HG03354 (cell line): ENCODE results near the gene DMD.
"Not testable (repeated sequence)": the region's sequence is repeated elsewhere in the genome, so short reads cannot be mapped to it uniquely, and the experiment has no call there.

Experiments
- ATAC-seq: cut with Tn5 transposase; IDR thresholded peaks from one replicate; pipeline ENCODE4 v1.9.1; 2021; ENCODE audit warnings: mild to moderate bottlenecking; ENCODE audit not compliant: unreplicated experiment, poor library complexity, severe bottlenecking

Gene DMD

DNA sequence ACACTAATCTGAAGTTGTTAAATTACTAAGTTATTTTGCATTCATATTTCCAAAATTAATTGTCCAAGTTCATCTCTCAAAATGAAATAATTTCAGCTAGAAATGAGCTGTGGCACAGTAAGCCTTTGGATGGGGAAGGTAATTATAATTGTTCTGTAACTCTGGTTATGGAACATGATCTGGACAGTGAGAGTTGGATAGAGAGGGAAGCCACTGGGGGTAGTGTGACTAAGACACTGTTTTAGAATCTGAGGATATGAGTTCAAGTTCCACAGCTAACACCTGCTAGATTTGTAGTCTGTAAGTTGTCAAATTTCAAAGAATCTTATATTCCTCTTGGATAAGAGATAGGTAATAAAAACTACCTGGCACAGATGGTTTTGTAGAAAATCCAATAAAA, 49.5 kb downstream of the DMD start:
- no peak for ATAC-seq

DNA sequence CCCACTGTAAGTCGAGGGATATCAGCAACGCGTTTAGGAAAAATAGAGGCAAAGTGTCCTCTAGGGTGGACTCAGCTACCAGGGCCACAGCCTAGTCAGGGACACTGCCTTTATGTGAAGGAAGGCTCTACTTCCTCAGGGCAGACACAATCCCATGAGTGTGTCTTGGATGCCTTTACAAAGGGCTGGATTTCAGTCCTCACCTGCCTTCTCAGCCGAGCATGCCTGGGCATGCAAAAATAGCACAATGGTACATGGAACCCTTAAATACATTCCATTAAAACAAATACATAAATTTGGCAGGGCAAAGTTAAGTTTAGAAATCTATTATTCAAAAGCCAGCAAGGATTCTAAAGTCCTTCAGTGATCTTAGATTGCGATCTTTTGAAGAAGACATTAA, 51.1 kb downstream of the DMD start:
- no peak for ATAC-seq

DNA sequence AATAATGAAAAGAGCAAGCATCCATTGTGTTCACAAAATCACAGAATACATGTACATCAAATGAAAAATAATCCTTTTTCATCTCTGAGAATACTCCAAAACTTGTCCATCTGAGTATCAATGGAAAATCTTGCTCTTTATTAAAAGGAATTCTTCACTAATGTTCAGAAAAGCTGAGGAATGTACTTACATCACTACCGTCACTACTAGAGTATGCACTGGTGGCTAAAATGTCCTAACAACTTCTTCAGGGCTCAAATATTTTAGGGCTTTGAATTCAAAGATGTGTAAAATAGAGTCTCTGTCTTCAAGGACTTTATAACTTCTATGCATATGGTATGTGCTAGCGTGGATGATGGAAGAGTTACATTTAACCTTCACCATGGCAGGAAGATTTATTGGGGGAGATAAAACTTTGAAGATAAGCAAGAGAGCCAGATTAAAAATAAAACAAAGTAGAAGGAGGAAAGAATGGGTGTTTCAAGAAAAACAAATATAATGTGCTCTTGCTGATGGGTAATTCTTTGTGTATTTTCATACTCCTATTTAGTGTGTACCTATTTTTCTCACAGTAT, 55.1 kb downstream of the DMD start:
- no peak for ATAC-seq

DNA sequence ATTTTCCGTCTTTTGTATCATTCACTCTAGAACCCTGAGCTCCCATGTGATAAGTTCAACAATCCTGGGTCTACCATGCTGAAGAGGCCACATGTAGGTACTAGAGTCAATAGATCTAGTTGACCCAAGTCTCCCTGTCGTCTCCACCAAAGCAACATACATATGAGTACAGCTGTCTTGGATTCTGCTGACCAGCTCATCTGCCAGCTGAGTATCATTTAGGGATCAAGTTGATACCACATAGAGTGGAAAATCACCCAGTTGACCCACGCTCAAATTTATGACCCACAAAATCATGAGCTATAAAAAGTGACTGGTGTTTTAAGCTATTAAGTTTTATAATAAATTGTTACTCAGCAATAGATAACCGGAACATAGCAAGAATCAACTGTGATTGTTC, 61.8 kb downstream of the DMD start:
- no peak for ATAC-seq

DNA sequence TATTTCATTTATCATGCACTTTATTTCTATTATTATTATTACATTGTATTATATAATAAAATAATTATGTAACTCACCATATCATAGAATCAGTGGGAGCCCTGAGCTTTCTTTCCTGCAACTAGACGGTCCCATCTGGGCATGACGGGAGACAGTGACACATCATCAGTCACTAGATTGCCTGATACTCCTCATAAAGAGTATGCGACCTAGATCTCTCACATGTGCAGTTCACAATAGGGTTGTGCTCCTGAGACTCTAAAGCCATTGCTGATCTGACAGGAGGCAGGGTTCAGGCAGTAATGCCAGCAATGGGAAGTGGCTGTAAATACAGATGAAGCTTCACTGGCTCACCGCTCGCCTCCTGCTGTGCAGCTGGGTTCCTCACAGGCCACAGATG, 62.3 kb downstream of the DMD start:
- ATAC-seq: no peak

DNA sequence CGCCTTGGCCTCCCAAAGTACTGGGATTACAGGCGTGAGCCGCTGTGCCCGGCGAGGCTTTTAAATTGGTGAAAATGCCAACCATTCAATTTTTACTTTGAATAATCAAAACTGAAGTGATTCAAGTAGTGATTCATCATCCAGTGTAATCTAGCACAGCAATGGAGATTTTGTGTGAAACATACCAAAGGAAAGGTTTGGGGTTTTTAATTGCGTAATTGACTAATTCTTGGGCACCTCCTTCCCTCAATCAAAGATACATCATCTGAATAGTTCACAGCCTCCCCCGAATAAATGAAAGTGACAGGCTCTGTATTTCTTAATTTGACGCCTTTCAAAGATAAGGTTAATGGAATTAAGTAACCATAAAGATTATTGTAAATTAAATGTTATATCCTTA, 69.0 kb downstream of the DMD start:
- no peak for ATAC-seq

- ATAC-seq: no peak
Observed at GRCh38 chrX:33138677-33139249, 72.6 kb downstream of the DMD start.

DNA sequence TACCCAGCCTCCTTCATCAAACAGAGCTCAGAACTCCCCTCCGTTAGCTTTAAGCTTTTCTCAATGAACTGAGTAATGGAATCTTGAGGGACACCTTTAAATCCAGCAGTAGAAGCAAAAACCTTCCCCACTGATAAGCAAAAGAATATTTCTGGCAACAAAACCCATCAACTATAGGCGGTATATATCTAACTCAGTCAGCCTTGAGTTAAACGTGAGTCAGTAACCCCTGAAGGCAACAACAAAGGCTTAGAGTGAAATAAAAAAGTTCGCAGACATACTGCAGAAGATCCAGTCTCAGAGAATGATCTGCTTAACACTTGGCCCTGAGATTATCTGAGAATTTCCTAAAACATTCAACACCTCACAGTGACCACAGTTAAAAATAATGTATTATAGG, 77.2 kb downstream of the DMD start:
- no peak for ATAC-seq

- ATAC-seq: no peak
Observed at GRCh38 chrX:33133320-33133719, 78.0 kb downstream of the DMD start.

DNA sequence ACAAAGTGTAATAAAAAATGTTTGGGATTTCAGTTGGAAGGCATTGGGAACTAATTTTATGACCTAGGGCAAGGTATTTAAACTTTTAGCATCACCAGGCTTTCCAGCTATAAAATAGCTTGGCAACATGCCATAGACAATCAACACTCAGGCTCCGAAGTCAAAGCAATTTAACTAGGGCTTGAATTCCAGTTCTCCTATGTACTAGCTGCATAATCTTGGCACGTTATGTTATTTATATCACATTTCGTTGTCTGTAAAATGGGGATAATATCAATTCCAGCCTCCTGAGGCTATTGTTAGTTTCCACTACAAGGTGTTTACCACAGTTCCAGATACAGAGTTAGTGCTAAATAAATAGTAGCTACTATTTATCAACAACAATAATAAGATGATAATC, 78.8 kb downstream of the DMD start:
- ATAC-seq: no peak

DNA sequence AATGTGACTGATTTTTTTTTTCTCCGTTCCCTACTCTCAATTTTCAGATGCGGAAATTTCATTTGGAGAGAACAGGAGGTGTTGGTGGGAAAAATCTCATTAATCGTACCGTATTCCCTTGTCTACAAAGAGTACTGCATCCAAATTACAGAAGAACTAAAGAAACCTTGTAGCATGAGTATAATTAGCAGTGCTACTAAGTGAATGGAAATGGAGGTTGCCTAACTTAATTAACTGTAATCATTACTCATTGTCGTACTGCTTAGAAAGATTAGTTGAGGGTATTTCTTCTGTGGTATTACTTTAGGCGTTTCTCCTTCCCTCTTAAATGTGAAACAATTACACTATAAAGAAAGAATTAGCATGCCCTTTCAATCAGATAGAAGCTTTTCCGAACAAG, 81.7 kb downstream of the DMD start:
- no peak for ATAC-seq

DNA sequence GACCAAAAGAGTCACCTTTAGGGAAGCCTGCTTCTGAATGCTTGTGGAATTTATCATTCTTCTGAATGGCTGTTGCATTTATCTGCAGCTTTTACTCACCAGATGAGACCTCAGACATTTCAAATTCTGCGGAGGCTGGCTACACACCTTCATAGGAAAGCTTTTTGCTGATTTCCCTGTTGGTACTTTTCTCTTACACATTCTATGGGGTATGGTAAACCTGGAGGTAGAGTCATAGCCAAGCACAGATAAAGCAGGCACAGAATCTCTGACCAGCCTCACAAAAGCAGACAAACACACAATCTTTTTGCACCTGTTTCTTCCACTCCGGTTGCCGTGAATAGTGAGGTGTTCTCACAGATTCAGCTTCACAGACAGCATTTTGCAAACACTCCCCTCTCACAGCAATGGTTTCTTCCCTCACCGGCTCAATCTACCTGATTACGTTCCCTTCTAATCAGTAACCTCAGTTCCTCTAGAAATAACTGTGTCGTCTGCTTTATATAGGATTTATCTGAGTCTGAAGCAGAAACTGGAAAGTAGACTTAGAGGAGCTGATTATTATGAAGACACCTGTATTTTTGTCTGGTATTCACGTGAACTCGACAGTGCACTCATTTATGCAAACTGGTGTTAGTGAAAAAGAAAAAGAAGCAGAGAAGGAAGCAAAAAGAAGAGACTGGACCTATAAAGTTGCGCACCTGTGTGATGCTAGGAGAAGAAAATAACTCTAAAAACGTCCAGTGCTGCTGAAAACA, 83.1 kb downstream of the DMD start:
- ATAC-seq: no peak

DNA sequence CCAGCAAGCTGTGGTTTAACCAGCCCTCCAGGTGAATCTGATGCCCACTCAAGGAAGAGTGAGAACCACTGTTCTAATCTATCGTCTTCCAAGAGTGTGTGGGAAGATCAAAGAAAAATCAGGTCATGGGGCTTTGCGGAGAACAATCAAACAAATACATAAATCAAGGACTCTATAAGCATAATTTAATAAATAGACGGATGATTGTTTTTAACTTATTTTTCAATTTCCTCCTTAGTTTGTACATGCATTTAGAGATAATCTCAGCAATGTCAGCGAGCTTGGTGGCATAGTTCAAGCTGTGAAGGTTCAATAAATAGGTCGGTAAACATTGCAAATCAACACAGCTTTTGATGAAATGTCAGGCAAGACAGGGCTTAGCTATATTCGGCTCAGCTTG, 84.9 kb downstream of the DMD start:
- no peak for ATAC-seq

- ATAC-seq: no peak
Observed at GRCh38 chrX:33109858-33110257, 101.5 kb downstream of the DMD start.

DNA sequence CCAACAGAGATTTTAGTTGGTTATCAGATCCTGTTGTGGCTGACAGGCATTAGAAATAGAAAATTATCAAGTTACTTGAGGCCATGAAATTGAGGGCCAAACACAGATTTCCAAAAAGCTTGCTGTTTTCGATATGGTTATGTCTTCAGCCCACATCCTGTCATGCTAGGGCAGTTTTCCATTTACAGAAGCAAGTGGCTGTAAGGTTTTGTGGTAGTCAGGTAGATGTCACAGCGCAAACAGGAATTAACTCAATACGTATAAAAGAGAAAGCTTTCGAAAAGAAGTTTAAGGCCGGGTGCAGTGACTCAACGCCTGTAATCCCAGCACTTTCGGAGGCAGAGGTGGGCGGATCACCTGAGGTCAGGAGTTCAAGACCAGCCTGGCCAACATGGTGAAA, 104.6 kb downstream of the DMD start:
- no peak for ATAC-seq

DNA sequence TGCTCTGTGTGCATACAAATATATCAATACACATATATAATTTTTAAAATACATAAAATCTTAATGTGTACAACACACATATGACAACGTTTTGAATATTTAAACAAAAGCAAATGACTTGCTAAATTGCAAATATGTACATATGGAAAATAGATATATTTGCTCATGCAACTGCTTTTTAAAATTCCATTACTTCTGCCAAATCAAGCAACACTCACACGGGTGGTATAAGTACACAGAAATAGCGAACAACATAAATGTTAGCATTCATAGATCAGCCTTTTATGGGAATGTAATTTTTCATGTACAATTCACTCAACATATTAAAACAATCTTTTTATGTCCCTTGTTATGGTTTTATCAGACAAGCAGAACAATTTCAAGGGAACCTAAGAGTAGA, 116.3 kb downstream of the DMD start:
- ATAC-seq: no peak

- ATAC-seq: no peak
Observed at GRCh38 chrX:33087411-33087810, 123.9 kb downstream of the DMD start.

DNA sequence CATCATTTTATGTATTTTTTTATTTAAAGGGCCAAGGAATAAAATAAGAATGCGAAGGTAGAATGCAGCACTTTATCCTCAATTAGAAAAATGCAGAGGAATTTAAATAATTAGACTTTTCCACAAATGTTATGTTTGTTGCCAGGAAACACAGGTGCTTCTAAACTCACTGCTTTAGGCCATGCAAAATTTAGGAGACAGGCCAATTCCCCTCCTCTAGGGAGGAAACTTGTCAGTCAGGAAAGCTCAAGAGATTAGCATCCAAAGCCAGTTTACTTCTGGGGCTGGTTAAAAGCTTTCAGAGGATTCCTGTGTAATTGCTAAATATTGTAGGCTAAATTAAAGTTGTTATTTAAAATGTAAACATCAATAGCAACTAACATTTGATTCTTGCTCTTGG, 124.5 kb downstream of the DMD start:
- ATAC-seq: no peak

- no peak for ATAC-seq
Observed at GRCh38 chrX:33082371-33082770, 129.0 kb downstream of the DMD start.

GRCh38 chrX:33078273-33078672, 133.1 kb downstream of the DMD start:
- ATAC-seq: no peak

- ATAC-seq: not testable (repeated sequence)
Observed at GRCh38 chrX:33073660-33074059, 137.7 kb downstream of the DMD start.

- no peak for ATAC-seq
Observed at GRCh38 chrX:33065415-33065814, 145.9 kb downstream of the DMD start.
